HG02973 (cell line): ENCODE measurements around the gene PMIS2.
A peak's percentile ranks its signal among the peaks of the same experiment; 100 is the strongest.

ENCODE experiments used
- ATAC-seq: cut with Tn5 transposase; IDR thresholded peaks from one replicate; pipeline ENCODE4 v1.9.1; 2021; ENCODE audit warnings: moderate library complexity; ENCODE audit not compliant: unreplicated experiment

Gene PMIS2

DNA sequence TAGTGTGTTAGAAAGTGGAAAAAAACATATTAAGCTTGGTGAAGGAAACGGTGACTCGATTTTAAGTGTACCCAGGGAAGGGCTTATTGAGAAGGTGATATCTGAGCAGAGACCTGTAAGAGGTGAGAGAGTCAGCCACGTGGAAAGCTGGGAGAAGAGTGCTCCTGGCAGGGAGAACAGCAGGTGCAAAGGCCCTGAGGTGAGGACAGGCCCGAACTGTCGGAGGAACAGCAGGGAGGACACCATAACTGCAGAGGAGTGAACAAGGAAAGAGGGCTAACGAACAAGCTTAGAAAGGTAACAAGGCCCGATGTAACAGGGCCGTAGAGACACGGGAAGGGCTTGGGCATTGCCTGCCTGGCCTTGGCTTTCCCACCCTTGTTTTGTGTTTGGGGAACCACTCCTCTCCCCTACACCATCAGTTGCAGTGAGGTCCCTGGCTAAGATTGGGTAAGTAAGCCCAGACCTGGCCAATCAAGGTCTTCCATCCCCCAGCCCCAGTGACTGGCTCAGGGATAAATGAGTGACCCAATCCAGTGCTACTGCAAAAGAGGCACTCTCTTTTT is 29.9 kb upstream of the PMIS2 start:
- no peak for ATAC-seq

DNA sequence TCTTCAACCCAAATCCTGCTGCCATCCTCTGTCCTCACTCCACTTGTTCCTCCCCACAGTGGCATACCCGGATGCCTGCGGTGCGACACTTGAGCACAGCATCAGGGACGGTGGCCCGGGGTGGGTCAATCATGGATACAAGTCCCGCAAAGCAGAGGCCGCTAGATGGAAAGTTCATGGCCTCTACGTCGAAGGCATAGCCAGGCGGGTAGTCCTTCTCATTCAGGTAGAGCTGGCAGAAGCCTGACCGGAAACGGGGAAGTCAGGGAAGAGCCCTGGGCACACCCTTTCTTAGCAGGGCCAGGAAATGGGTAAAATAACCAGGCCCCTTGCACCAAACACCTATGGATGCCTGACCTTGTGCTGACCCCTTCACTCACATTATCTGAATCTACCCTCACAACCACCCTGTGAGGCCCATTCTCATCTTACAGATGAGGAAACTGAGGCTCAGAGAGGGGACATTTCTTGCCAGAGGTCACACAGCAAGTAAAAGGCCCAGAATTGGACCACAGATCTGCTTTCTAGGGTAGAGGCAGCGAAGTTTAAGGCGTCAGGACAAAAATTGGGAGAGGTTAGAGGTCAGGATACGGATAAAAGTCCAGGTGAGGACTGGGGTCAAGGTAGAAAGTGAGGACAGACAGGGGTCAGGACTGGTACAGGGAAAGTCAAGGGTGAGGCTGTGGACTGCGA is 29.0 kb upstream of the PMIS2 start:
- ATAC-seq: no peak

DNA sequence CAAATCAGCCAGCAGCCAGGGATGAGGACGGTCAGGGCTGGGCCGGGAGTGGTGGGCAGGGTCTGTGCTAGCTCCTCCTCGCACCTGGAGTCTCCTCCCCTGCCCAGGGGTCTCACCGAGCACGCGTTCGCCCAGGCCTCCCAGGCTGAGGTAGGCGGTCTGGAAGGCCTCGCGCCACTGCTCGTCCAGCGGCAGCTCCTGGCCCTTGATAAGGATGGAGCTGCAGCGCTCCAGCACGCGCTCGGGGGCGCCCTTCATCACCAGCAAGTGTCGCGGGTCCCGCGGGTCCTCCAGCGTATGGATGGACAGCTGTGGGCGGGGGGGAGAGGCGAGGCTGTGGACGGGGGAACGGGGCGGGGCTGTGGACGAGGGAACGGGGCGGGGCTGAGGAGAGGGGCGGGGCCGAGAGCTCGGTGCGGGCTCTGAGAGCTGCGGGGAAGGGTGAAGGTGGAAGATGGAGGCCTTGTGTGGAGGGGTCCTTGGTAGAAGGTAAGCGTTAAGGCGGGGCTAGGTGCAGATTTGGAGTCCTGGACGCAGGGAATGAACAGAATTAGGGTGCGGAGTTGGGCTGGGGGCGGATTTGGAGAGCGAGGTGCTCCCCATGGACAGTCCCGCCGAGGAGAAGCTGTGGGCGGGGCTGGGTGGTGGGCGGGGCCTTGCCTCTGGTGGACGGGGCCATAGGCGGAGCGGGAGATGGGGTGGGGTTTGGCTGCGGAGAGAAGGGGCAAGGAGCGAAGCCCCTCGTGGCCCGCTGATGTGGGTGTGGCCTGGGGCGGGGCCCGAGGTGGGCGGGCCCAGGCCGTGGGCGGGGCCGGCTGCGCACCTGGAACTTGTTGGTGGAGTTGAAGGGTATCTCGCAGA is 28.2 kb upstream of the PMIS2 start:
- ATAC-seq: no peak

DNA sequence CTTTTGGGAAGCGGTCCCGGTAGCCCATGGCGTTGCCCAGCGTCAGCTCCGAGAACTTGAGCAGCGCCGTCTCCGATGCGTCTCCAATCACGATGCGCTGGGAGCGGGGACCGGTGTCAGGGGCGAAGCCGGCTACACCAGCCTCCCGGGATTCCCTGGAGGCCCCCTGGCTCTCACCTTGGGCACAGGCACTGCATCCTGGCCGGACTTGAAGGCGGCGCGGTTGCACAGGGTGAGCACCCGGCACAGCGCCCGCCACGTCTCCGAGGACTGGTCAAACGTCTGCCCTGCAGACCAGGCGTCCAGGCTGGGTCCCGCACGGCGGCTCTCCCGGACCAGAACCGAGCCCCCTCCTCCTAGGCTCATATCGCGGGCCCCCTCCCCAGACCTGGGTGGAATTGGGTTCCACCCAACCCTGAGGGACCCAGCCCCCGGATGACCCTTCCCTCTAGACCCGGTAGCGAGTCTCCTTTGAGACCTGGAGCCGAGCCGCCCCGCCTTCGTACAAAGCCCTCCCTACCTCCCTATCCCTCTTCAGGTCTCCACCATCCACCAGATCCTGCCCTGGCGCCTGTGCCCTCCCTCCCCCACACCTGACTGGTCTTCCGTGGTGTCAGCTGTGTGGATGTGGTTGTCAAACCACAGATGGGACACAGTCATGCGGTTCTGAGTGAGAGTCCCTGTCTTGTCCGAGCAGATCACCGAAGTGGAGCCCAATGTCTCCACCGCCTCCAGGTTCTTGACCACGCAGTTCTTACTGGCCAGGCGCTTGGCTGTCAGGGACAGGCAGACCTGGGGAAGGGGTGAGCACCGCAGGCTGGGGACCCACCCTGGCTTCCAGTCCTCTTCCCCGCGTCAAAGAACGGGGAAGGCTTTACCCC is 27.3 kb upstream of the PMIS2 start:
- no peak for ATAC-seq

DNA sequence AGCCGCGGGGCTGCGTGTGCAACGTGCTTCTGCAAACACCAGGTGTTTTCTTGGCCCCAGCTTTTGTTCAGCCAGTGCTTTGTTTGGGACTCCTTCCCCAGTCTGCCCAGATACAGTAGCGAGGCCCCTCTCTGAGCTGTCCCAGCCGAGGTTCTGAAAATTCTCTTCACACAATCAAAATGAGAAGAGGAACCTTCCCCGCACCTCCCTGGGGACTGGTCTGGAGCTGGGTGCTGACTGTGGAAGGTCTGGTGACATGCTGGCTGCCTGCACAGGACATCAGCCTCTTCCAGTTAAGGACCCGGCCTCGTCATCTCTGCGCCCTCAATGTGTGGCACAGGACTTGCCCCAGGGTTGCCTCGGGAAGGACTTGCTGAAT is 26.7 kb upstream of the PMIS2 start:
- ATAC-seq: peak; percentile 61

DNA sequence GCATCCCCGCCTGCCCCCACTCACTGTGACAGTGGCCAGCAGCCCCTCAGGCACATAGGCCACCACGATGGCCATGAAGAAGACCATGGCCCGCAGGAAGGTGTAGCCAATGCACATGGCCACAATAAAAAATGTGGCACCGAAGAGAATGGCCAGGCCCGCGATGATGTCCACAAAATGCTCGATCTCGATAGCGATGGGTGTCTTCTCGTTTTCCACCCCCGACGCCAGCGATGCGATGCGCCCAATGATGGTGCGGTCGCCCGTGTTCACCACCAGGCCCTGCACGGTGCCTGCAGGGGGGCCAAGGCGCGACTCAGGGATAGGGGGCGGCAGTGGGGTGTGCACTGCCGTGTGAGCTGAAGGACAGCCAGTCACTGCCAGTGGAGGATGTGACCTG is 26.2 kb upstream of the PMIS2 start:
- no peak for ATAC-seq

DNA sequence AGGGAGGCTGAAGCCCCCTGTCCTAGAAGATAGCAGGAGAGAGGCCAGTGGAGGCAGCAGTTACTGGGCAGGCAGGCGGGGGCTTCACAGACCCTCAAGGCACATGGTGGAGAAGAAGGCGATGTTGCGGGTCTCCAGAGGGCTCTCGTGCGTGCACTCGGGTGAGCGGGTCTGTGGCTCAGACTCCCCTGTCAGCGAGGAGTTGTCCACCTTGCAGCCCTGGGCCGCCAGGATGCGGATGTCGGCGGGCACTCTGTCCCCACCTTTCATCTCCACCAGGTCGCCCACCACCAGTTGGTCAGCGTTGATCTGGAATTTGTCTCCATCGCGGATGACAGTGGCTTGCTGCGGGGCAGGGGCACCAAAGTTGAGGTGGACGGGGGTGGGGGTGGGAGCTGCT is 25.7 kb upstream of the PMIS2 start:
- no peak for ATAC-seq

DNA sequence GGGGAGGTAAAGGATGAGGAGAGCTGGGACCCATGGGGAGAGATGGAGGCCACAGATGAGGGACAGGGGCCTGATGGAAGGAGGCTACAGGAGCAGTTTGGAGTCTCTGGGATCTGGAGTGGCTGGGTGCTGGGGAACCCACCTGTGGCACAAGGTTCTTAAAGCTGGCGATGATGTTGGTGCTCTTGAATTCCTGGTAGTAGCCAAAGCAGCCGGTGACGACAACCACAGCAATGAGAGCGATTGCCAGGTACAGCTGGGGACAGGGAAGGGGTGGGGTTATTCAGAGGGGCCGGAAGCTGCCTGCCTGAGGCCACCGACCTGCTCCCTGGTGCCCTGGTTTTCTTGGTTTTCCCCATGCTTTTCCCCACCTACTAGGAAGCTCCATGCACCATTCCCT is 25.3 kb upstream of the PMIS2 start:
- no peak for ATAC-seq

DNA sequence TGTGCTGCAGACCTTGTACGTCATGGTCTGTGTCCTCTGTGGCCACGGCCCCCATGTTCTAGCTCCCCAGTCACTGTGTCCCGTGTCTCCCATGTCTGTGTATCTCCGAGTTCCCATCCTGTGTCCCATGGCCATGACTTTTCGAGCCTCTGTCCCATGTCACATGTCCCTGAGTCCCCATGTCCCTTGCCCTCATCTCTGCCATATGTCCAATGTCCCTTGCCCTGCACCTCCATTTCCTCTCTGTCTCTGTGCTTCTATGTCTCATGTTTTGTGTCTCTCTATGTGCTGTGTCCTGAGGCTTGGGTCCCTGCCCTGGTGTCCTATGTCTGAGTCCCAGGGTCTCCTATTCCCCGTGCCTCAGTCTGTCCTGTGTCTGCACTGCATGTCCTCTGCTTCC is 24.5 kb upstream of the PMIS2 start:
- no peak for ATAC-seq

DNA sequence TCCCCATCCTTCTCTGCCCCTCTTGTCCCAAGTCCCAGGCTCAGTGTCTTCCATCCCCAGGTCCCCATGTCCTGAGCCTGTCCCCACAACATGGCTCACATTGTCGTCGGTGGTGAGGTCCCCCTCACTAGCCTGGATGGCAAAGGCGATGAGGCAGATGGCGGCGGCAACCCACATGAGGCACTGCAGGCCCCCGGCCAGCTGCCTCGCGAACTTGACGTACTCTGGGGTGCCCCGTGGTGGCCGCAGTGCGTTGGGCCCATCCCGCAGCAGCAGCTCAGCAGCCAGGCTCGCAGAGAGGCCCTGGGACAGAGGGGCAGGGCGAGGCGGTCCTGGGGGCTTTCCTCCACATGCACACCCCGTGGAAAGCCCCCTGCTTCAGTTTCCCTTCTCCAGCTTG is 23.6 kb upstream of the PMIS2 start:
- no peak for ATAC-seq

DNA sequence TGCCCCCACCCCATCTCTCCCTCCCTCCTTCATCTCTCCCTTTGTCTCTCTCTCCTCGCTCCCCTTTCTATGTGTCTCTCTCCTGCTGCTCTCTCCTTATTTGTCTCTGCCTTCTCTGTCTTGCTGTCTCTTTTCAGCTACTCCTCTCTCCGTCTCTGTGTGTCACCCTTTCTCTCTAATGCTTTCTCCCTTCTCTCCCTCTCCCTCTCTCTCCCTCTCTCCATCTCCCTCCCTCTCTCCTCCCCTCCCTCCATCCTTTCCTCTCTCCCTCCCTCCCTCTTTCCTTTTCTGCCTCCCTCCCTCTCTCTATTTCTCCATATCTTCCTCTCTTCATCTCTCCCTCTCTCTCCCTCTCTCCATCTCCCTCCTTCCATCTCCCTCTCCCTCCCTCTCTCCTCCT is 23.2 kb upstream of the PMIS2 start:
- no peak for ATAC-seq

DNA sequence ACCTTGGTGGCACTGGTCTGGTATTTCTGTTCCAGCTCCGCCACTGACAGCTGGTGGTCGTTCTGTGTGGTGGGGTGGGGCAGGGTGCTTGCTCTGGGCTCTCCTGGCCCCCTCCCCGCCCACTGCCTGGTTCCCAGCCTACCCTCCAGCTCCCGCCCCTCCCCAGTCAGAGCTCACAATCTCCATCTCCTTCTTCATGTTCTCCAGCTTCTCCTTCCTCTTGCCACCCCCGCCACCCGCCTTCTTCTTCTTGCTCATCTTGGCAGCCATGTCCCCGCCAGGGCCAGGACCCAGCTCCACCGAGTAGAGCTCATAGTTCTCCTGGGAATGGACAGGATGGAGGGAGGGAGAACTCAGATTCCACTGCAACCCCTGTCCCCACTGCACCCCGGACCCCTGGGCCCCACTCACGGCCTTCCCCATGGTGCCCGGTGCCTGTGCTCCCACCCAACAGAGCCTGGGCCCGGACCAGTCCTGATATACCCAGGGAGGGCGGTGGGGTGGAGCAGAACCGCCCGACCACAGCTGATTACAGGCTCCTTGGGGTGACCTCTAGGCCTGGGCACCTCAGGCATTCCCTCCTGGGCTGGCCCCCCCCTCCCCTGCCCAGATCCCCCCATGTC is 22.7 kb upstream of the PMIS2 start, which contains the start of gene ATP4A:
Gene ATP4A (minus strand): TSS at position 452 of the 623 bp plus-strand sequence. CDS start 29 bp downstream, at position 423.
- ATAC-seq: no peak

DNA sequence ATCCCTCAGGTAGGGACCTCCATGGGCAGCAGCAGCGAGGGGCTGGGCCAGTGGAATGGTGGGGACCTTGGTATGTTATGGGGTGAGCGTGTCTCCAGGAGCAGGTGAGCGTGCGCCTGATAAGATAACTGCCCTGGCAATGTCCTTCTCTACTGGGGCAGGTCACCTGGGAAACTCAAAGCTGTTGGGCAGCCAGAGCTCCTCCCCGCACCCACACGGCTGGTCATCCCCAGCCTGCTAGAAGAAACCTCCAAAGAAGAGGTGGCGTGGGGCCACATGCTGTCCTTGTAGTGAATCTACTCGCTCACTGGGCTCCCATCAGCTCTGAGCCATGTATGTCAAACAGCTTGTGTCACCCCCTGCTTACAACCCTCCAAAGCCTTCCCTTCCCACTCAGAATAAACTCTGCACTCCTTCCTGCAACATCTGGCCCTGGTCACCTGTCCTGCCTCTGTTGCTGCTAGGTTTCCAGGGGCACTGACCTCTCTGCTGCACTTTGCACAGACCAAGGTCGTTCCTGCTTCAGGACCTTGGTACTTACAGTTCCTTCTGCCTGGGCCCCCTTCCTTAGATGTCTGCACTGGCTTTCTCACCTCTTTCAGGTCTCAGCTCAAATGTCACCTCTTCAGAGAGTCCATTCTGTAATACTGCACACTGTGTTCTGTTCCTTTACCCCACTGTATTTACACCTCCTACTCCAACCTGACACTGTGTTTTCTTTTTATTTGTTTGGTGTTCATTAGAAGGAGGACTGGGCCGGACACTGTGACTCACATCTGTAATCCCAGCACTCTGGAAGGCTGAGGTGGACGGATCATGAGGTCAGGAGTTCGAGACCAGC is 20.7 kb upstream of the PMIS2 start:
- ATAC-seq: no peak

DNA sequence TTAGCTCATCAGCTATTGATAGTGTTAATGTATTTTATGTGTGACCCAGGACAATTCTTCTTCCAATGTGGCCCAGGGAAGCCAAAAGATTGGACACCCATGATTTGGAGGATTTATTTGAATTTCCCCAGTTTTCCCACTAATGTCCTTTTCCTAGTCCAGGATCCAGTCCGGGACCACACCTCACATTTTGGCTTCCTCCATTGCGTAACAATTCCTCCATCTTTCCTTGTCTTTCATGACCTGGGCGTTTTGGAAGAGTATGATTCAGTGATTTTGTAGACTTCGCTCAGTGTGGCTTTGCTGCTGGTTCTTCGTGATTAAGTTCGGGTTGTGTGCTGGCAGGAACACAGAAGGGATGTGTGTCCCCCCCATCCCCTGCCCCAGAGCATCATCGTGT is 19.2 kb upstream of the PMIS2 start:
- no peak for ATAC-seq

DNA sequence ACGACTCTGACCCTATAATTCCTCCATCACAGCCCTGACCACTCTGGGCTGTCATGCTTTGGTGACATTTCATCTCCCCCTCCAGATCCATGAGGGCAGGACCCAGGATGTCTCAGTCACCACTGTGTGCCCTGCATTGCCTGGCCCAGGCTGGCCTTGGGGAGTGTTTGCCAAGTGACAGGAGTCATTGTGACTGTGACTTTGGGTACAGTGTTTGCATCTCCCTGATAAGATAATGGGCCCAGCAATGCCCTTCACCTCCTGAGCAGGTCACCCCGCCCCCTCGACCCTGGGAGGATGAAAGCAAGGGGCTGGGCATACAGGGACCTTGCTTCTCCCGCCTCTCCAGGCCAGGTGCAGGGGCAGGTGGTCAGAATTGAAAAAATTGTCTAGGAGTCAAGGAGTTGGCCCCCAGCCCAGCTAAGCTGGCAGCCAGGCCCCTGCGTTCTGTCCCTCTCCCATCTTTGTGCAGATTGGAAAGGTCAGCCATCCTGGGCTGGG is 16.6 kb upstream of the PMIS2 start:
- no peak for ATAC-seq

DNA sequence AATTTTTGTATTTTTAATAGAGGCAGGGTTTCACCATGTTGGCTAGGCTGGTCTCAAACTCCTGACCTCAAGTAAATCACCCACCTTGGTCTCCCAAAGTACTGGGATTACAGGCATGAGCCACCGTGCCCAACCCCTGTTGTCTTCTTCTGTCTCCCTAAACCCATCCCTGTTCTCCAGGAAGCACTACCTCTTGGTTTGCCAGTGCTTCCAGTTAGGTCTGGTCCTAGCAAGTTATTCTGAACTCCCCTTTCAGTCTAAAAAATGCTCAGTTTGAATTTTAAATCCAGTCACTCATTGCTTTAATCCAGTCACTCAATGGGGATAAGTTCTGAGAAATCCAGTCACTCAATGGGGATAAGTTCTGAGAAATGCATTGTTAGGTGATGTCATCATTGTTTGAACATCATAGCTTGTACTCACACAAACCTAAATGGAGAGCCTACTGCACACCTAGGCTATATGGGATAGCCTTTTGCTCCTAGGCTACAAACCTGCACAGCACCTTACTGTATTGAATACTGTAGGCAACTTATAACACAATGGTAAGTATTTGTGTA is 14.5 kb upstream of the PMIS2 start:
- ATAC-seq: no peak

DNA sequence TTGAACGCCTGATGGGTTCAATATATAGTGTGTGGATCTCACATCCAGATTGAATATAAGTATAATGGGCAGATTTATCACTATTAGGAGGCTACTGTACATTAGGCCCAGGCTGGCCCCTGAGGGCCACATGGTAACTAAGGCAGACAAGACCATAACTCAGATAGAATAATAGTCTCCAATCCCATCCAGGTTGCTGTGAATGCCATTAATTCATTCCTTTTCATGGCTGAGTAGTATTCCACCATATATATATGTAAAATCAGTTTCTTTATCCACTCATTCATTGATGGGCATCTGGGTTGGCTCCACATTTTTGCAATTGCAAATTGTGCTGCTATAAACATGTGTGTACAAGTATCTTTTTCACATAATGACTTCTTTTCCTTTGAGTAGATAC is 8.1 kb upstream of the PMIS2 start:
- no peak for ATAC-seq

DNA sequence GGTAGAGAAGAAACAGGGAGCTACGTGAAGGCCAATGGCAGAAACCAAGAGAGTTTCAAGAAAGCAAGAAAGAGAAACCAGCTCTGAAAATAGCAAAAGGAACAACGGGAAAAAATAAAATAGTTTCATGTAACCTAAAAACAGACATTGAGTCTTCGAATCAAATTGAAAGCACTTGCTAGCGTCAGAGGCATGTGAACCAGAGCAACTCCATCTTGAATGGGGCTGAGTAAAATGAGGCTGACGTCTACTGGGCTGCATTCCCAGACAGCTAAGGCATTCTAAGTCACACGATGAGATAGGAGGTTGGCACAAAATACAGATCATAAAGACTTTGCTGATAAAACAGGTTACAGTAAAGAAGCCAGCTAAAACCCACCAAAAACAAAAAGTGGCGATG is 7.3 kb upstream of the PMIS2 start:
- no peak for ATAC-seq

DNA sequence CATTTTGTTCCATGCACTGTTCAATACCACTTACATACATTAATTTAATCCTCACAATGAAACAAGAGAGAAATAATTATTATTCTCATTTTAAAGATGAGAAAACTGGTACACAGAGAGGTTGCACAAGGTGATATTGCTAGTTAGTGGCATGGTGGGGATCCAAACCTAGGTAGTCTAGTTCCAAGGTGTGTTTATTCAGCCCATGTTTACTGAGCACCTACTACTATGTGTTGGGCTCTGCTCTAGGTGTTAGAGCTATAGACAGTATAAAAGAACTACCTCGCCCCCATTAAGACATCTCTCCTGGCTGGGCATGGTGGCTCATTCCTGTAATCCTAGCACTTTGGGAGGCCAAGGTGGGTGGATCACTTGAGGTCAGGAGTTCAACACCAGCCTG is 3.2 kb upstream of the PMIS2 start:
- no peak for ATAC-seq
